Measurements from ENCODE around the gene FIBP. TPM values are rescaled to one million over a fixed set of nuclear protein-coding genes. Genes with fewer than 3 reads are reported as not detected.
A peak's percentile ranks its signal among the peaks of the same experiment; 100 is the strongest.

The FIBP gene
- polyA plus RNA-seq, 1 experiment: 126 TPM

GRCh38 chr11:65863889-65864705 is 24.2 kb downstream of the FIBP start:
- no peak for DNase-seq (ENCODE audit: low read depth, low spot score)
- no peak overlapping the region for H3K4me3 ChIP-seq (ENCODE audit: low read depth, low read length)
- ChIA-PET POLR2A (interaction anchor here (0.5 to 1.5 kb wide), 3 partner anchors 8 to 152 kb away, joined by 3 to 8 read pairs (median 4); partner anchors contain the start of gene FIBP), CTCF (no interaction called here)
- no peak overlapping the region for H3K27ac ChIP-seq (ENCODE audit: low read depth, low read length)
- TF ChIP-seq CTCF (IDR thresholded peaks at IDR 0.05; ENCODE audit: low read depth, low read length): no peak
- no peaks in the 10 kb centered on the region for H3K27me3 ChIP-seq (ENCODE audit: control insufficient read depth, insufficient read depth, low read length)
- no peaks in the 10 kb centered on the region; the same call in 1 of the 2 replicates for H3K9me3 ChIP-seq (ENCODE audit: control insufficient read depth, insufficient read depth, low read length)

- ChIA-PET POLR2A (interaction anchor here (0.6 to 1.5 kb wide), 2 partner anchors 8 to 152 kb away, joined by 3 to 8 read pairs; no protein-coding TSS in a partner anchor), CTCF (no interaction called here)
- no peaks in the 10 kb centered on the region; the same call in 1 of the 2 replicates for H3K9me3 ChIP-seq (ENCODE audit: control insufficient read depth, insufficient read depth, low read length)
- TF ChIP-seq CTCF (IDR thresholded peaks at IDR 0.05; ENCODE audit: low read depth, low read length): no peak
- DNase-seq (ENCODE audit: low read depth, low spot score): no peak
- H3K27ac ChIP-seq (ENCODE audit: low read depth, low read length): peak overlapping the region; percentile 39
- no peak overlapping the region for H3K4me3 ChIP-seq (ENCODE audit: low read depth, low read length)
- no peaks in the 10 kb centered on the region for H3K27me3 ChIP-seq (ENCODE audit: control insufficient read depth, insufficient read depth, low read length)
Observed at GRCh38 chr11:65862941-65863888, 25.1 kb downstream of the FIBP start.

- no peak for DNase-seq (ENCODE audit: low read depth, low spot score)
- no peaks in the 10 kb centered on the region for H3K27me3 ChIP-seq (ENCODE audit: control insufficient read depth, insufficient read depth, low read length)
- H3K9me3 ChIP-seq (ENCODE audit: control insufficient read depth, insufficient read depth, low read length): no peaks in the 10 kb centered on the region; the same call in 1 of the 2 replicates
- H3K4me3 ChIP-seq (ENCODE audit: low read depth, low read length): peak overlapping the region; percentile 93
- no peak for TF ChIP-seq CTCF (IDR thresholded peaks at IDR 0.05; ENCODE audit: low read depth, low read length)
- no peak overlapping the region for H3K27ac ChIP-seq (ENCODE audit: low read depth, low read length)
- POLR2A ChIA-PET: interaction anchor here (1.5 kb wide), 1 partner anchor 9 kb away, joined by 8 read pairs; no protein-coding TSS in a partner anchor
- CTCF ChIA-PET: interaction anchor here (0.6 kb wide), 1 partner anchor 26 kb away, joined by 4 read pairs; the partner anchor contains the start of gene FIBP
Observed at GRCh38 chr11:65862191-65862735, 26.0 kb downstream of the FIBP start.

- ChIA-PET CTCF (interaction anchor here (0.6 to 3.0 kb wide), 4 partner anchors 9 to 127 kb away, joined by 3 to 37 read pairs (median 4); partner anchors contain the start of gene FIBP), POLR2A (interaction anchor here (0.7 to 1.3 kb wide), 2 partner anchors 10 to 303 kb away, joined by 3 to 6 read pairs; no protein-coding TSS in a partner anchor)
- TF ChIP-seq CTCF (IDR thresholded peaks at IDR 0.05; ENCODE audit: low read depth, low read length): no peak
- no peaks in the 10 kb centered on the region; the same call in 1 of the 2 replicates for H3K9me3 ChIP-seq (ENCODE audit: control insufficient read depth, insufficient read depth, low read length)
- H3K27me3 ChIP-seq (ENCODE audit: control insufficient read depth, insufficient read depth, low read length): no peaks in the 10 kb centered on the region
- peak overlapping the region; percentile 99 for H3K27ac ChIP-seq (ENCODE audit: low read depth, low read length)
- H3K4me3 ChIP-seq (ENCODE audit: low read depth, low read length): peak overlapping the region; percentile 93
- DNase-seq (ENCODE audit: low read depth, low spot score): no peak
Observed at GRCh38 chr11:65861533-65862183, 26.6 kb downstream of the FIBP start.

Measured in AG04450 (cell line).